Measurements from ENCODE around the gene BTBD2. TPM values are rescaled to one million over a fixed set of nuclear protein-coding genes. Genes with fewer than 3 reads are reported as not detected.

BTBD2 gene
- total and polyA plus RNA-seq, 2 experiments from 2014 or later = 23.8 to 130 TPM

DNA sequence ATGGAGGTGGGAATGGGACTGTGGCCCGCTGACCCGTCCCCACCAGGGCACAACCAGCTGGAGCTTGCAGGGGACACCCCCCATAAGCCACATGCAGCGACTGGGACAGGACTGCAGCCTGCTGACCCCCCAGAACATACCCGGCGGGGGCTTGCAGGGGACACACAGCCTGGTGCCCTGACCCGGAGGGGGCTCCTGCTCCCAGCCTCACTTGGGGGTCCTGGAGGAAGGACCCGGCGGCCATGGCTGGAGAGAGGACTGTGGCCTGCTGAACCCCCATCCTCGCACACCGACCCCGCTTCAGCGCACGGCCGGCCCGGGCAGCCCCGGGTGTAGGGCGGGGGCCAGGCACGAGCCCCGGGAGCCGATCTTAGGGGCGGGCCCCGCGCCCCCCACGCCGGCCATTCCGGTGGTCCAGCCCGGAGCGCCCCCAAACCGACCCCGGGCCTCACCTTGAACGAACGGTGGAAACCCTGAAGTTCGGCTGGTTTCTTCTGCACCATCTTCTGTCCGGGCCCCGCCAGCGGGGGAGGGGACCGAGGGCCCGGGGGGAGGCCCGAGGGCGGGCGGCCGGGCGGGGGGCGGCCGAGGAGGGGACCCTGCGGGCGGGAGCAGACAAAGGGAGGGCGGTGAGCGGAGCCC is 35.0 kb upstream of the BTBD2 start:
- Histone ChIP-seq H3K27me3 (ENCODE audit: insufficient read depth) (no peaks in the 10 kb centered on the region), H3K4me3 (peak overlapping the region; percentile 96), H3K27ac (ENCODE audit: low read depth) (no peak overlapping the region), H2AFZ (no peak overlapping the region), H3K36me3 (ENCODE audit: insufficient read depth) (no peaks in the 10 kb centered on the region), H3K4me1 (ENCODE audit: insufficient read depth) (no peaks in the 10 kb centered on the region; the same call in 1 of the 2 replicates), H3K4me2 (peak overlapping the region; percentile 96), H3K9me2 (ENCODE audit: insufficient read depth) (no peaks in the 10 kb centered on the region), H3F3A (replicated peaks; ENCODE audit: low read depth) (0 out of 2 replicates have a peak, but pooled peaks cover 3% of the 10 kb centered on the region), H3K79me2 (replicated peaks; ENCODE audit: insufficient read depth) (peaks cover 29% of the 10 kb centered on the region), H4K20me1 (replicated peaks; ENCODE audit: insufficient read depth) (peaks cover 10% of the 10 kb centered on the region)
- Mint-ChIP-seq H3K4me3 (peak overlapping the region; percentile 80; the same call in 2 of the 3 replicates), H3K36me3 (ENCODE audit: low read depth) (no peaks in the 10 kb centered on the region), H3K4me1 (peaks cover 5% of the 10 kb centered on the region), H3K27ac (no peak overlapping the region), H3K9me3 (no peaks in the 10 kb centered on the region), H3K27me3 (ENCODE audit: insufficient read depth, low read depth, poor library complexity) (peaks cover 8% of the 10 kb centered on the region)
- no peak for TF ChIP-seq CREB1 (CRISPR knock-in tag; IDR thresholded peaks at IDR 0.05; ENCODE audit: low read depth)
- TF ChIP-seq ZNF331 (CRISPR knock-in tag; IDR thresholded peaks at IDR 0.05; ENCODE audit: low read depth) = no peak
- peak; percentile 7 for ATAC-seq
- no peak for DNase-seq (ENCODE audit: low spot score)

DNA sequence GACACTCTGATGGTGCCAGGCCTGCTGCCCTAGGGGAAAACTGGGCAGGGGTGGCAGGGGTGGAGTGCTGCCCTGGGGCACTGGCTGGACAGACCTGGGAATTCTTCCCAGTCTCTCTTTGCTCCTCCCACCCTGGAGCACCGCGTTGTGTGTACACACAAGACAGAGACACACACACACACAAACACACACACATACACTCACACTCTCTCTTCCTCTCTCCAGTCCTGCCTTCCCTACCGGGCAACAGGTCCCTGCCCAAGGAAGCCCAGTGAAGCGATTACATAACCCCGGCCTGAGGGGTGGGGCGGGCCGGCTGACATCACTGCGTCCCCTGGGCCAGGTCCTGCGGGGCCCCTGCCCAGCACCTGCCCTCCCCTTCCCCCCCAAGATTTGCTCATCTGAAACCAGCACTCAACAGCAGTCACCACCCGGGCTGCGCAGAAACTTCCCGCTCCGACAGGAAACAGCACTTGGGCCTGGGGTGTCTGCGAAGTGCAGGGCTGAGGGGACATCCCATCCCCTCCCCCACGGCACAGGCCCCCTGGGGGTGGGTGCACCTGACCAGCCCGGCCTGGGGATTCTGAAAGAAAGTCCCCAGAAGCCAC is 34.3 kb upstream of the BTBD2 start:
- Mint-ChIP-seq H3K9me3 (no peaks in the 10 kb centered on the region), H3K4me1 (peaks cover 3% of the 10 kb centered on the region; the same call in 2 of the 3 replicates), H3K27me3 (ENCODE audit: insufficient read depth, low read depth, poor library complexity) (peaks cover 11% of the 10 kb centered on the region), H3K27ac (no peak overlapping the region), H3K36me3 (ENCODE audit: low read depth) (no peaks in the 10 kb centered on the region), H3K4me3 (peak overlapping the region; percentile 80)
- Histone ChIP-seq H4K20me1 (replicated peaks; ENCODE audit: insufficient read depth) (peaks cover 10% of the 10 kb centered on the region), H3K9me2 (ENCODE audit: insufficient read depth) (no peaks in the 10 kb centered on the region), H3K79me2 (replicated peaks; ENCODE audit: insufficient read depth) (peaks cover 29% of the 10 kb centered on the region), H3K27me3 (ENCODE audit: insufficient read depth) (no peaks in the 10 kb centered on the region), H3K4me3 (peak overlapping the region; percentile 96), H3K27ac (ENCODE audit: low read depth) (no peak overlapping the region), H3K4me1 (ENCODE audit: insufficient read depth) (no peaks in the 10 kb centered on the region; the same call in 1 of the 2 replicates), H3K36me3 (ENCODE audit: insufficient read depth) (no peaks in the 10 kb centered on the region), H3F3A (replicated peaks; ENCODE audit: low read depth) (0 out of 2 replicates have a peak, but pooled peaks cover 3% of the 10 kb centered on the region), H3K4me2 (peak overlapping the region; percentile 96), H2AFZ (no peak overlapping the region)
- ATAC-seq = peak; percentile 17
- TF ChIP-seq, protein P1, sequence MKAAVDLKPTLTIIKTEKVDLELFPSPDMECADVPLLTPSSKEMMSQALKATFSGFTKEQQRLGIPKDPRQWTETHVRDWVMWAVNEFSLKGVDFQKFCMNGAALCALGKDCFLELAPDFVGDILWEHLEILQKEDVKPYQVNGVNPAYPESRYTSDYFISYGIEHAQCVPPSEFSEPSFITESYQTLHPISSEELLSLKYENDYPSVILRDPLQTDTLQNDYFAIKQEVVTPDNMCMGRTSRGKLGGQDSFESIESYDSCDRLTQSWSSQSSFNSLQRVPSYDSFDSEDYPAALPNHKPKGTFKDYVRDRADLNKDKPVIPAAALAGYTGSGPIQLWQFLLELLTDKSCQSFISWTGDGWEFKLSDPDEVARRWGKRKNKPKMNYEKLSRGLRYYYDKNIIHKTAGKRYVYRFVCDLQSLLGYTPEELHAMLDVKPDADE (IDR thresholded peaks at IDR 0.05) = no peak
- no peak for TF ChIP-seq NANOG (IDR thresholded peaks at IDR 0.05; ENCODE audit: borderline replicate concordance)
- no peak for TF ChIP-seq STAT1 (IDR thresholded peaks at IDR 0.05; ENCODE audit: unreplicated experiment)
- TF ChIP-seq ZNF331 (CRISPR knock-in tag; IDR thresholded peaks at IDR 0.05; ENCODE audit: low read depth) = no peak
- no peak for TF ChIP-seq EZH2 (IDR thresholded peaks at IDR 0.05; ENCODE audit: low read depth, unreplicated experiment)
- TF ChIP-seq ZNF114 (CRISPR knock-in tag; IDR thresholded peaks at IDR 0.05) = no peak
- TF ChIP-seq CREB1 (CRISPR knock-in tag; IDR thresholded peaks at IDR 0.05; ENCODE audit: low read depth) = no peak
- TF ChIP-seq, protein P2, sequence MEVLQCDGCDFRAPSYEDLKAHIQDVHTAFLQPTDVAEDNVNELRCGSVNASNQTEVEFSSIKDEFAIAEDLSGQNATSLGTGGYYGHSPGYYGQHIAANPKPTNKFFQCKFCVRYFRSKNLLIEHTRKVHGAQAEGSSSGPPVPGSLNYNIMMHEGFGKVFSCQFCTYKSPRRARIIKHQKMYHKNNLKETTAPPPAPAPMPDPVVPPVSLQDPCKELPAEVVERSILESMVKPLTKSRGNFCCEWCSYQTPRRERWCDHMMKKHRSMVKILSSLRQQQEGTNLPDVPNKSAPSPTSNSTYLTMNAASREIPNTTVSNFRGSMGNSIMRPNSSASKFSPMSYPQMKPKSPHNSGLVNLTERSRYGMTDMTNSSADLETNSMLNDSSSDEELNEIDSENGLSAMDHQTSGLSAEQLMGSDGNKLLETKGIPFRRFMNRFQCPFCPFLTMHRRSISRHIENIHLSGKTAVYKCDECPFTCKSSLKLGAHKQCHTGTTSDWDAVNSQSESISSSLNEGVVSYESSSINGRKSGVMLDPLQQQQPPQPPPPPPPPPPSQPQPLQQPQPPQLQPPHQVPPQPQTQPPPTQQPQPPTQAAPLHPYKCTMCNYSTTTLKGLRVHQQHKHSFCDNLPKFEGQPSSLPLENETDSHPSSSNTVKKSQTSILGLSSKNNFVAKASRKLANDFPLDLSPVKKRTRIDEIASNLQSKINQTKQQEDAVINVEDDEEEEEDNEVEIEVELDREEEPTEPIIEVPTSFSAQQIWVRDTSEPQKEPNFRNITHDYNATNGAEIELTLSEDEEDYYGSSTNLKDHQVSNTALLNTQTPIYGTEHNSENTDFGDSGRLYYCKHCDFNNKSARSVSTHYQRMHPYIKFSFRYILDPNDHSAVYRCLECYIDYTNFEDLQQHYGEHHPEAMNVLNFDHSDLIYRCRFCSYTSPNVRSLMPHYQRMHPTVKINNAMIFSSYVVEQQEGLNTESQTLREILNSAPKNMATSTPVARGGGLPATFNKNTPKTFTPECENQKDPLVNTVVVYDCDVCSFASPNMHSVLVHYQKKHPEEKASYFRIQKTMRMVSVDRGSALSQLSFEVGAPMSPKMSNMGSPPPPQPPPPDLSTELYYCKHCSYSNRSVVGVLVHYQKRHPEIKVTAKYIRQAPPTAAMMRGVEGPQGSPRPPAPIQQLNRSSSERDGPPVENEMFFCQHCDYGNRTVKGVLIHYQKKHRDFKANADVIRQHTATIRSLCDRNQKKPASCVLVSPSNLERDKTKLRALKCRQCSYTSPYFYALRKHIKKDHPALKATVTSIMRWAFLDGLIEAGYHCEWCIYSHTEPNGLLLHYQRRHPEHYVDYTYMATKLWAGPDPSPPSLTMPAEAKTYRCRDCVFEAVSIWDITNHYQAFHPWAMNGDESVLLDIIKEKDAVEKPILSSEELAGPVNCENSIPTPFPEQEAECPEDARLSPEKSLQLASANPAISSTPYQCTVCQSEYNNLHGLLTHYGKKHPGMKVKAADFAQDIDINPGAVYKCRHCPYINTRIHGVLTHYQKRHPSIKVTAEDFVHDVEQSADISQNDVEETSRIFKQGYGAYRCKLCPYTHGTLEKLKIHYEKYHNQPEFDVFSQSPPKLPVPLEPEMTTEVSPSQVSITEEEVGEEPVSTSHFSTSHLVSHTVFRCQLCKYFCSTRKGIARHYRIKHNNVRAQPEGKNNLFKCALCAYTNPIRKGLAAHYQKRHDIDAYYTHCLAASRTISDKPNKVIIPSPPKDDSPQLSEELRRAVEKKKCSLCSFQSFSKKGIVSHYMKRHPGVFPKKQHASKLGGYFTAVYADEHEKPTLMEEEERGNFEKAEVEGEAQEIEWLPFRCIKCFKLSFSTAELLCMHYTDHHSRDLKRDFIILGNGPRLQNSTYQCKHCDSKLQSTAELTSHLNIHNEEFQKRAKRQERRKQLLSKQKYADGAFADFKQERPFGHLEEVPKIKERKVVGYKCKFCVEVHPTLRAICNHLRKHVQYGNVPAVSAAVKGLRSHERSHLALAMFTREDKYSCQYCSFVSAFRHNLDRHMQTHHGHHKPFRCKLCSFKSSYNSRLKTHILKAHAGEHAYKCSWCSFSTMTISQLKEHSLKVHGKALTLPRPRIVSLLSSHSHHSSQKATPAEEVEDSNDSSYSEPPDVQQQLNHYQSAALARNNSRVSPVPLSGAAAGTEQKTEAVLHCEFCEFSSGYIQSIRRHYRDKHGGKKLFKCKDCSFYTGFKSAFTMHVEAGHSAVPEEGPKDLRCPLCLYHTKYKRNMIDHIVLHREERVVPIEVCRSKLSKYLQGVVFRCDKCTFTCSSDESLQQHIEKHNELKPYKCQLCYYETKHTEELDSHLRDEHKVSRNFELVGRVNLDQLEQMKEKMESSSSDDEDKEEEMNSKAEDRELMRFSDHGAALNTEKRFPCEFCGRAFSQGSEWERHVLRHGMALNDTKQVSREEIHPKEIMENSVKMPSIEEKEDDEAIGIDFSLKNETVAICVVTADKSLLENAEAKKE (CRISPR knock-in tag; IDR thresholded peaks at IDR 0.05) = no peak
- TF ChIP-seq, protein P3, sequence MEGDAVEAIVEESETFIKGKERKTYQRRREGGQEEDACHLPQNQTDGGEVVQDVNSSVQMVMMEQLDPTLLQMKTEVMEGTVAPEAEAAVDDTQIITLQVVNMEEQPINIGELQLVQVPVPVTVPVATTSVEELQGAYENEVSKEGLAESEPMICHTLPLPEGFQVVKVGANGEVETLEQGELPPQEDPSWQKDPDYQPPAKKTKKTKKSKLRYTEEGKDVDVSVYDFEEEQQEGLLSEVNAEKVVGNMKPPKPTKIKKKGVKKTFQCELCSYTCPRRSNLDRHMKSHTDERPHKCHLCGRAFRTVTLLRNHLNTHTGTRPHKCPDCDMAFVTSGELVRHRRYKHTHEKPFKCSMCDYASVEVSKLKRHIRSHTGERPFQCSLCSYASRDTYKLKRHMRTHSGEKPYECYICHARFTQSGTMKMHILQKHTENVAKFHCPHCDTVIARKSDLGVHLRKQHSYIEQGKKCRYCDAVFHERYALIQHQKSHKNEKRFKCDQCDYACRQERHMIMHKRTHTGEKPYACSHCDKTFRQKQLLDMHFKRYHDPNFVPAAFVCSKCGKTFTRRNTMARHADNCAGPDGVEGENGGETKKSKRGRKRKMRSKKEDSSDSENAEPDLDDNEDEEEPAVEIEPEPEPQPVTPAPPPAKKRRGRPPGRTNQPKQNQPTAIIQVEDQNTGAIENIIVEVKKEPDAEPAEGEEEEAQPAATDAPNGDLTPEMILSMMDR (conservative IDR thresholded peaks at IDR 0.05; ENCODE audit: low read depth in 2 of 2) = no peak
- peak; percentile 69 for DNase-seq (ENCODE audit: low spot score)
